Breast epithelium (tissue), 3 donors: ENCODE results near the gene ATG2B.

ENCODE experiments used
- CTCF ChIP-seq, 3 donors: fragments of 450-650 bp; IDR thresholded peaks; one replicate each; pipeline ENCODE4 v1.5.1; 2016 to 2017; ENCODE audit warnings: antibody characterized with exemption in 3 of 3, mild to moderate bottlenecking in 3 of 3, moderate library complexity in 3 of 3
- POLR2A ChIP-seq: fragments of 450-650 bp; IDR thresholded peaks from one replicate; pipeline ENCODE4 v1.6.1; 2016; ENCODE audit warnings: antibody characterized with exemption, mild to moderate bottlenecking, moderate library complexity
- POLR2AphosphoS5 ChIP-seq, 3 donors: sonication (generic); formaldehyde crosslinking; IDR thresholded peaks; one replicate each; pipeline ENCODE4 v1.6.1; 2017; ENCODE audit warnings: antibody characterized with exemption in 3 of 3

DNA sequence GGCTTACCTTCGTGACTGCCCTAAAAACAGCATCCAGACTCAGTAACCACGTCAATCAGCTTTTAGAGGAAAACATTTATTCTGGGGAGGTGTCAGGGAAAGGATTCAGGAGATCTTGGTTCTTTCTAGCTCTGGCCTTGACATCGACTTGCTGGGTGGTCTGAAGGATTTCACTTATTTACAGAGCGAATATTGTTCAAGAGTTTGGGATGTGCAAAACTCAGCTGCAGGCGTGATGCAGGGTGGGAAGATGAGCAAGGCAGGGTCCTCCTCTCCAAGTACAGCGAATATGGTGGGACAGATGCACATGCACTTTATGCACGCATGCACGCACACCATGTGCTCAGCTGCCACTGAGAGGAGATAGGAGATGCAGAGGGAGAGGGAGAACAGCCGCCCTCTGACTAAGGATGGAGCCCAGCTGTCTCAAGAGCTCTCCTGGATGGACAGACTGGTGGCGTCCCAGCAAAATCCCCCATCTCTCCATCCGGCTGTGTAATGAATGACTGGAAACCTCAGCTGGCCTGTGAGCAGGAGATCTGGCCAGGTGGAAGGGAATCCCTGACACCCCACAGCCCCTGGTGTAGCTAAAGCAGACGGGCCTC is 131.5 kb downstream of the ATG2B start:
- TF ChIP-seq POLR2A (no peak), POLR2AphosphoS5 (IDR thresholded peaks at IDR 0.05) (no peak), CTCF (IDR thresholded peaks at IDR 0.05) (no peak)
